Activated naive CD4-positive, alpha-beta T cell treated with anti-CD3 and anti-CD28 coated beads, Interleukin-2, amount 50 U/mL, for 16 hours (primary cell): Measurements from ENCODE around the gene EPYC.
"Not testable (repeated sequence)": the region's sequence is repeated elsewhere in the genome, so short reads cannot be mapped to it uniquely, and the experiment has no call there.

Source experiments
- DNase-seq: peaks from one replicate; pipeline ENCODE4 v3.0.0-alpha.2; 2020

The EPYC gene

GRCh38 chr12:90990611-90991010 is 14.2 kb downstream of the EPYC start:
- DNase-seq, result no peak

- no peak for DNase-seq
Measured at GRCh38 chr12:90989686-90990111, 15.1 kb downstream of the EPYC start.

GRCh38 chr12:90987520-90987919 is 17.3 kb downstream of the EPYC start:
- DNase-seq, result no peak

DNA sequence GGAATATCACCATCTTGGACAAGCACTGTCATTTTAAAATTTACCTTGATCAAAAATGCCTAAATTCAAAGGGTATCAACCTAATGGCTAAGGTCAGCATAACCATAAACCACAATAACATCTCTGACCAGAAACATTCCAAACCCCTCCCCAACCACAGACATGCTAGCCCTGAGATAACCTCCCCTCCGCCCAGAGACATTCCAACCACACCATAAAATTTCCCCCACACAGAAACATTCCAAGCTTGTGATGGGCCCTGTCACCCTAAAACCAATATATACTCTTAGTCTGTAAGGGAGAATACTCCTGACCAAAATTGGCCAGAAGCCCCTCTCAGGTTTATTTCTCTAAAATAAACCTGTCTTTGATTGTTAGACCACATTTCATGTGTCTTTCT is 17.7 kb downstream of the EPYC start:
- no peak for DNase-seq

DNA sequence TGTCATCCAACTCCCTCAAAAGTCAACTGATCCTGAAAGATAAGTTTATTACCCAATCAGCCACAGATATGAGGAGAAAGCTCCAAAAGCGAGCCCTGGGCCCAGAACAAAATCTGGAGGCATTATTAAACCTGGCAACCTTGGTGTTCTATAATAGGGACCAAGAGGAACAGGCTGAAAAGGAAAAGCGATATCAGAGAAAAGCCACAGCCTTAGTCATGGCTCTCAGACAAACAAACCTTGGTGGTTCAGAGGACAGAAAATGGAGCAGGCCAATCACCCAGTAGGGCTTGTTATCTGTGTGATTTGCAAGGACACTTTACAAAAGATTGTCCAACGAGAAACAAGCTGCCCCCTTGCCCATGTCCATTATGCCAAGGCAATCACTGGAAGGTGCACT is 19.4 kb downstream of the EPYC start:
- DNase-seq, result not testable (repeated sequence)

DNA sequence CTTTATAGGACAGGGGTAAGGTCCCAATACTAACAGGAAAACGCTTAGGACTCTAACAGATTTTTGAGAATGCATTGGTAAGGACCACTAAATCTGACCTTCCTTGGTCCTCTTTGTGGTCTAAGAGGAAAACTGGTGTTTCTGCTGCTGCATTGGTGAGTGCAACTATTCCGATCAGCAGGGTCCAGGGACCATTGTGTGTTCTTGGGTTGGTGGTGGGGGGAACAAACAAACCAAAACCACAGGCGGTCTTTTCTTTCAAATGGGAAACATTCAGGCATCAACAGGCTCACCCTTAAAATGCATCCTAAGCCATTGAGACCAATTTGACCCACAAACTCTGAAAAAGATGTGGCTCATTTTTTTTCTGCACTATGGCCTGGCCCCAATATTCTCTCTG is 20.7 kb downstream of the EPYC start:
- no peak for DNase-seq

GRCh38 chr12:90982170-90982569 is 22.6 kb downstream of the EPYC start:
- DNase-seq, result no peak

- no peak for DNase-seq
Measured at GRCh38 chr12:90979951-90980350, 24.8 kb downstream of the EPYC start.

DNA sequence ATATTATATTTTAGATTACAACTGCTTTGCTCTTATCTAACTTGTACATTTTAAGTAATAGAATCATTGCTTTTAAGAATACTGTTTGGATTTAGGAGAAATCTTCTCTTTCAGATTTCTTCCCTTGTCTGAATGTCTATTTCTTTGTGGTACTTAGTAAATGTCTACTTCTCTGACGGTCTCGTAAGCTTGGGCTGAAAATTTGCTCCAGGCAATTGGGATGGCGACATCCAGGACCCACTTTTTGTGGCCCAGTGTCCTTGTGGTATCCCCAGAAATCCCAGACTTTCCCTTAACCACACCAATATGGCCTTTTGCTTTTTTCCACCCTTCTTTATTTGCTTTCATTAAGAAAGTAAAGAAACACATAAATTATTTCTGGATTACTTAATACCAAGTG is 25.8 kb downstream of the EPYC start:
- no peak for DNase-seq

GRCh38 chr12:90978117-90978770 is 26.5 kb downstream of the EPYC start:
- DNase-seq, result no peak

DNA sequence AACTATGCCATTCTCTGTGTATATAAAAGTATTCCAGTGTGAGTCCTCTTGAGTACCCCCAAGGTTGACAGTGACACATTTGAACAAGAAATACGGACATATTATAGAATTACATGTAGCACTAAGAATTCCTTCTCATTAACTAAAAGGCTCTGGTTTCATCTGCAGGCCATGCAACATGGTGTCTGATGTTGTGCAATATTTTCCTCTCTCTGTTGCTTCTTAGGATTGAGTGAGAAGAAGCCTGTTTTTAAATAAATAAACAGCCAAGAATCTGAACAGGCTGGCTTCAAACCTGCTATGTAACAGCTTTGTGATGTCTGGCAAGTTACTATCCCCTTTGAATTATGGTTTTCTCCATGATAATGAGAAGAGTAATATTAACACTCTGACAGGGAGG is 27.5 kb downstream of the EPYC start:
- no peak for DNase-seq

DNA sequence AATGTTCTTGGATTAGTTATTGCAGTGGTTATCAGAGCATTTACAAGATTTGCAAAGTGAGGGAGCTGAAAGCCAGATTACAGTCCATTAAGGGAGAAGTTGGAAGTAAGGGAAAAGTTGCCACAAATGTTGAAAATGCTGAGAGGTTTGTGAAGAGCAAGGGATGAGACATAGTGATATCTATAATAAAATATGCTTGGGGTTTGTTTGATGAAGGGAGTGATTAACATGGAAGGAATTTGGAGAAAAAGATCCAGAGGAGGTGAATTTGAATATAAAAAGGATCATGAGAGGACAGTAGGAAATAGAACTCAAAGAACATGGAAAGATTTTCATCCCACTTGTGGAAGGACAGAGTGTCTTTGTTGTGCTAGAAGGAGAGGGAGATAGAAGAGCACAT is 30.5 kb downstream of the EPYC start:
- no peak for DNase-seq

DNA sequence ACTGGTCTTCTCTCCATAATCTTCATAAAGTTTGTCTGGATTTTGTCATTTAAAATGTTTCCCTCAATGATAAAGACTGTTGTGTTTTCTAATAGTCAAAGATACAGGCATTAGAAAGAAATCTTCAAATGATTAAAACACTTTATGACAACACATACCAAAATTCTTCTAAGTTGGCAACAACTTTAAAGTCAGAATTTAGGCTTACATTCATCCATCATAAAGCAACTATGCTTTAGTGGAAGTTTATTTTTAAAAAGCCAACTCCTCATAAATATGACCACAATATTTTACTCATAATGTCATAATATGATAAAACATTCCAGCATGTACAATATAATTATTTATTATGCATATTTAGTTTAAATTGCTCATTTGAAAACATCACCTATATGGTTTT is 32.5 kb downstream of the EPYC start:
- DNase-seq, result no peak

- no peak for DNase-seq
Measured at GRCh38 chr12:90970911-90971310, 33.9 kb downstream of the EPYC start.

GRCh38 chr12:90970471-90970870 is 34.3 kb downstream of the EPYC start:
- no peak for DNase-seq

DNA sequence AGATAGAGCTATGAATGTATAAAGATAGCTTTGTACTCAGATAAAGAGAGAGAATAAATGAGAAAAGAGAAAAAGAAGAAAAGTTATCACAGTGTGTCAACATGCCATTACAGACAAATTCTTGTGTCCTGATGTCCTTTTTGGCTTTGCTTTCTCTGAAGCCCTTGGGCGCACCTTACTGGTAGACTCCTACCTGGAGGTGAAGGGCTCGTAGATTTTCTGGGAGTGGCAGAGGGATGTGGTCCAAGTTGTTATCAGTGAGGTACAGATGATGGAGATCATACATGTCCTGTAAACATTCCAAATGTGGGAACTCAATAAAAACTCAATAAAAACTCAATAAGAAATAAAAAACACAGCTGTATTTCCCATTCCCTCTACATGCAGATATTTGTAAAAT is 34.9 kb downstream of the EPYC start:
- DNase-seq, result no peak

DNA sequence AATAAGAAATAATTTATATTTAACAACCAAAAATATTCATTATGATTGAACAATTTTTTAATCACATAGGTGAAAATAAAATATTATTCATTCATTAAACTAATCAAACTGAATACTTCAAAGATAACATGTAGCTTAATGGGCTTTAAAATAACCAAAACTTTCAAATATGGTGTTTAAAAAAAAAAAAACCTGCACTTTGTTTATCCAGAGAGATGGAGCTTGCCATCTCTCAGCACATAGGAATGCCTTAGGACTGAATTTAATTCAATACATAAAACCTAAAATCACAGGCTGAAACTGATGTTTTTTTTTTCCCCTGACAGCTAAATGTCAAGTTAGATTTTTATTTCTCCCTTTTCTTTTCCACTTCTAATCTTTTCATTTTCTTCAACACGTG is 35.4 kb downstream of the EPYC start:
- DNase-seq, result no peak

- DNase-seq, result no peak
Measured at GRCh38 chr12:90965204-90965603, 39.6 kb downstream of the EPYC start.

GRCh38 chr12:90964616-90965015 is 40.2 kb downstream of the EPYC start:
- DNase-seq, result no peak

- DNase-seq, result no peak
Measured at GRCh38 chr12:90963946-90964345, 40.8 kb downstream of the EPYC start.

DNA sequence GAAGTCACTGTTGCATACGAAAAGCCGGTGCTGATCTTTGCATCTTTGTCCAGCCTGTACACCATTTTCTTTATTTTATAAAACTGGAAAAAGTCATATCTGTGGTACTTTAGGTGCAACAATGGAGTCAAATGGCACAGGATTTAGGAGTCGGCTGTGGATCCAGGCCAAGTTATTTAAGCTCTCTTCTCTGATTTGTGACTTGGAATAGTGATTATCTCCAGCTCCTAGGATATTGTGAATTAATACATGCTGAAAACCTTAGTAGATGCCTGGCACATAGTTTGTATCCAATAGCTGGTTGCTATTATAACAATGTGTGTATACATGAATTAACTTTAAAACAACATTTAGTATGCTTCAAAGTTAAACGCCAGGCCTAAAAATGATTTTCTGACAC is 43.6 kb downstream of the EPYC start:
- no peak for DNase-seq

DNA sequence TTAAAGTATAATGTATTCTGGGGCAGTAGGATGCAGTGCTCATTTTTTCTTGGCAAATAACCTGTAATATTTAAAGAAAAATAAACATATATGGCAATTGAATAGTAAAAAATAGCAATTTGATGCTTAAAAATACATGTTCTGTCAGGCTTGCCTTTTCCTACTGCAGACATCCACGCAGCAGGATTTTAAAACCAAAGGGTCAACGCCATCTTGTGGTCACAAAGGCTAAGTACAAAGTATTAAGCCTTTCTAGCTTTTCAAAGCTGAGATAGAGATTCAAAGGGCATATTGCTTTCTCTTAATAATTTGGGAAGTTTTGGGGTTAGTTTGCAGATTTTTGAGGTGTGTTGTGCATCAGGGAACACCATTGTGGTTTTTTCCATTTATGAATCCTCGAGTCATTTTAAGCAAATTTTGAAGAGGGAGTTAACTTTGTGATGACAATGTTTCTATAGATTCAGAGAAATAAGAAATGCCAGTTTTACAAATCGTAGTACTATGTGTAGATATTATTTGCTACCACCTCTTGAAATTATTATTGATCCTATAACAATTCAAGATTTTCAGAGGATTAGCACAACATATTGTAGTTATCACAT is 45.1 kb downstream of the EPYC start:
- DNase-seq, result no peak

GRCh38 chr12:90959032-90959431 is 45.7 kb downstream of the EPYC start:
- no peak for DNase-seq

DNA sequence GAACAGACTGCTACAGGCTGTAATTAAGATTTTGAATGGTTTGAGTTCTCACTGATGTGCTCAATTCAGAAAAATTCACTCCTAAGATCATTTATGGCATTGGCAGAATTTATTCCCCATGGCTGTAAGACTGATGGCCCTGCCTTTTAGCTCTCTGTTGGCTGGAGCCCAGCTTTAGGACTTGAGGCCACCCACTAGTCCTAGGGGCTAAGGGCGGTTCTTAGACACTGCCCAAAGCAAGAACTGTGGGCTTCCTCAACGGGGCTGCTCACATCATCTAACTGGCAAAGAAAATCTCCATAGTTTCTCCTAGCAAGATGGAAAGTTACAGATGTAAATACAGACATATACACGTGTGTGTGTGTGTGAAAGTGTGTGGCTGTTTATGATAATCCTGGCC is 46.4 kb downstream of the EPYC start:
- no peak for DNase-seq

GRCh38 chr12:90954921-90955320 is 49.9 kb downstream of the EPYC start, which contains the start of gene CCER1:
Gene CCER1, minus strand, starts transcription at chr12:90955176. Its CDS starts 434 bp downstream, at chr12:90954742.
- DNase-seq, result no peak
